Testis (tissue), 3 donors: Measurements from ENCODE around the gene ITPK1. TPM values are rescaled to one million over a fixed set of nuclear protein-coding genes. Genes with fewer than 3 reads are reported as not detected.

Experiments used
- DNase-seq: peaks from one replicate; pipeline ENCODE4 v3.0.0-alpha.2; 2019
- H3K27ac ChIP-seq, 2 donors: fragments of 200-600 bp; sonication (generic); one replicate each; pipeline ENCODE4 v1.5.1; 2019
- H3K27me3 ChIP-seq: fragments of 200-600 bp; sonication (generic); one replicate; pipeline ENCODE4 v1.5.1; 2019
- H3K36me3 ChIP-seq: fragments of 200-600 bp; sonication (generic); one replicate; pipeline ENCODE4 v1.5.1; 2017; ENCODE audit warnings: low read depth; ENCODE audit errors: missing control alignments
- H3K4me1 ChIP-seq: fragments of 200-600 bp; sonication (generic); one replicate; pipeline ENCODE4 v1.5.1; 2019
- H3K4me3 ChIP-seq, 2 donors: fragments of 200-600 bp; sonication (generic); one replicate each; pipeline ENCODE4 v1.5.1; 2017 to 2019
- H3K9me3 ChIP-seq: fragments of 200-600 bp; sonication (generic); one replicate; pipeline ENCODE4 v1.5.1; 2017
- POLR2A ChIP-seq: fragments of 450-650 bp; IDR thresholded peaks from one replicate; pipeline ENCODE4 v1.6.1; 2017; ENCODE audit warnings: antibody characterized with exemption, mild to moderate bottlenecking, moderate library complexity
- WGBS, 2 donors: methylation state at CpG; one replicate each; pipeline ENCODE4 v1.1.5; 2018; 5-methylcytosine and 5-hydroxymethylcytosine counted together
- intact Hi-C: fragments of 100-400 bp; cut with DNase I; formaldehyde crosslinking; loops from one replicate; pipeline ENCODE4 v1.15.1; 2023; ENCODE audit warnings: low total_unique reads
- polyA plus RNA-seq: library from polyadenylated mRNA; stranded (reverse); fragments of 350-450 nt; fragmentation: Illumina TruSeq; extraction: RNeasy Lipid Tissue Mini Kit (QIAGEN cat#74804); gene quantifications from one replicate; pipeline ENCODE4 v1.2.3, GENCODE V29; 2014; ENCODE audit warnings: low read depth, low replicate concordance; ENCODE audit not compliant: insufficient read depth
- total RNA-seq, 2 donors: library from RNA; depleted of rRNA; stranded (reverse); fragments of >200 nt; gene quantifications; one replicate each; pipeline ENCODE4 v1.2.3, GENCODE V29; 2016
- TF ChIP-seq, protein P1 (sequence below), 3 experiments: fragments of 450-650 bp in 2 of 3; fragments of 200-600 bp in 1 of 3; sonication (generic) in 1 of 3; IDR thresholded peaks; one replicate each; pipeline ENCODE4 v1.5.1; 2016 to 2019; ENCODE audit warnings: antibody characterized with exemption in 3 of 3, mild to moderate bottlenecking in 2 of 3, moderate library complexity in 1 of 3

Gene ITPK1
- total and polyA plus RNA-seq, 3 donors from 2014 or later, result 78.3 to 92.5 (median 90.6) TPM

DNA sequence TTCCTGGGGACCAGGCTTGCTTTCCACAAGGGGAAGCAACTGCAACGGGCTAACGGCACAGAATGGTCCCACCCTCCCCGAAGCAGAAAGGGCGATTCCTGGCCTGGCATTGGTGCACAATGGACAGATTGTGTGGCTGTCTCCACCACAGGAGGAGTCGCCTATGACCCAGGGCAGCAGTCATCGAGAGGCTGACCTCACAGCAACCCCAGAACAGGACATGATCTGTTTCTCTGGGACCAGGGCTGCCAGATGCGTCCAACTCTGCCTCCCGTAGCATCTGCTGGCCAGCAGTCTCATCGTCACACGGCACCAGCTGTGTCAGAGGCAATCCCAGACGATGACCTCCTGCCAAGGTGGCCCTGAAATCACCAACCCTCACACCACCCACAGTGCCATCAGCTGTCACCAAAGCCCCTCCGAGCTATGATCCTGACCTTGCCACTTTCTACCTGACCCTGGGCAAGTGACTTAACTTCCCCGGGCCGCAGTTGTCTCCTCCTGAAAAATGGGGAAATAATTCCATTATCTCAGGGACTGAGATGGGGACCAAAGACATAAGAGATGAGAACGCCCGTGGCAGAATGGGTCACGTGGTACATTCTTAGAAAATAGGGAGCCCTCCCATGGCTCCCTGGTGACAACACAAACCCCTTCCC is 106.1 kb downstream of the ITPK1 start:
- Histone ChIP-seq H3K36me3 (no peaks in the 10 kb centered on the region), H3K9me3 (no peaks in the 10 kb centered on the region), H3K4me3 (no peak overlapping the region), H3K4me1 (peaks cover 82% of the 10 kb centered on the region), H3K27ac (peak overlapping the region; percentile 36 to 41), H3K27me3 (no peaks in the 10 kb centered on the region)
- peak; percentile 79 for DNase-seq
- intact Hi-C loops, result no loop called here
- 58 to 78% methylated on average over 10 to 17 of the region's 17 CpGs for whole genome bisulfite sequencing, 2 donors
- TF ChIP-seq, protein P1, sequence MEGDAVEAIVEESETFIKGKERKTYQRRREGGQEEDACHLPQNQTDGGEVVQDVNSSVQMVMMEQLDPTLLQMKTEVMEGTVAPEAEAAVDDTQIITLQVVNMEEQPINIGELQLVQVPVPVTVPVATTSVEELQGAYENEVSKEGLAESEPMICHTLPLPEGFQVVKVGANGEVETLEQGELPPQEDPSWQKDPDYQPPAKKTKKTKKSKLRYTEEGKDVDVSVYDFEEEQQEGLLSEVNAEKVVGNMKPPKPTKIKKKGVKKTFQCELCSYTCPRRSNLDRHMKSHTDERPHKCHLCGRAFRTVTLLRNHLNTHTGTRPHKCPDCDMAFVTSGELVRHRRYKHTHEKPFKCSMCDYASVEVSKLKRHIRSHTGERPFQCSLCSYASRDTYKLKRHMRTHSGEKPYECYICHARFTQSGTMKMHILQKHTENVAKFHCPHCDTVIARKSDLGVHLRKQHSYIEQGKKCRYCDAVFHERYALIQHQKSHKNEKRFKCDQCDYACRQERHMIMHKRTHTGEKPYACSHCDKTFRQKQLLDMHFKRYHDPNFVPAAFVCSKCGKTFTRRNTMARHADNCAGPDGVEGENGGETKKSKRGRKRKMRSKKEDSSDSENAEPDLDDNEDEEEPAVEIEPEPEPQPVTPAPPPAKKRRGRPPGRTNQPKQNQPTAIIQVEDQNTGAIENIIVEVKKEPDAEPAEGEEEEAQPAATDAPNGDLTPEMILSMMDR (IDR thresholded peaks at IDR 0.05), result no peak
- no peak for TF ChIP-seq POLR2A

DNA sequence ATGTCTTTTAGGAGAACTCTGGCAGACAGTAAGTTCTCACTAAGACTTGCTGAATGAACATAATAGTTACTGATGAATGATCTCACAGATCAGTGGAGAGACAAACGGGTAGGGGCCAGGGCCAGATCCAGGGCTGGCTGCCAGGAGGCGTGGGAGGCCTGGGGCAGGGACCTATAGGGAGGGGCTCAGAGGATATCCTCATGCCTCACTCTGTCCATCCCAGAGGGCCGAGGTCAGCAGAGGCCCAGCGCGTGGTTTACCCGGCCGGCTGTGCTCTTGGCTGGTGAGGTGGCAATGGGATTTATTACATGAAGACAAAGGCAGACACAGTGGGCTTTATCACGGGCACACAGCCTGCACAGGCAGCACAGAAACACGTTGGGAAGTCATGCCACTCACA is 107.3 kb downstream of the ITPK1 start:
- no peaks in the 10 kb centered on the region for H3K36me3 ChIP-seq
- DNase-seq, result peak; percentile 80
- no peaks in the 10 kb centered on the region for H3K9me3 ChIP-seq
- intact Hi-C loops, result no loop called here
- no peaks in the 10 kb centered on the region for H3K27me3 ChIP-seq
- peak overlapping the region; percentile 14 to 53 for H3K27ac ChIP-seq
- WGBS, 2 donors, result 44 to 46% methylated on average over 5 to 9 of the region's 9 CpGs
- no peak overlapping the region for H3K4me3 ChIP-seq
- TF ChIP-seq, protein P1 (IDR thresholded peaks at IDR 0.05), result no peak
- no peak for TF ChIP-seq POLR2A
- peaks cover 72% of the 10 kb centered on the region for H3K4me1 ChIP-seq

DNA sequence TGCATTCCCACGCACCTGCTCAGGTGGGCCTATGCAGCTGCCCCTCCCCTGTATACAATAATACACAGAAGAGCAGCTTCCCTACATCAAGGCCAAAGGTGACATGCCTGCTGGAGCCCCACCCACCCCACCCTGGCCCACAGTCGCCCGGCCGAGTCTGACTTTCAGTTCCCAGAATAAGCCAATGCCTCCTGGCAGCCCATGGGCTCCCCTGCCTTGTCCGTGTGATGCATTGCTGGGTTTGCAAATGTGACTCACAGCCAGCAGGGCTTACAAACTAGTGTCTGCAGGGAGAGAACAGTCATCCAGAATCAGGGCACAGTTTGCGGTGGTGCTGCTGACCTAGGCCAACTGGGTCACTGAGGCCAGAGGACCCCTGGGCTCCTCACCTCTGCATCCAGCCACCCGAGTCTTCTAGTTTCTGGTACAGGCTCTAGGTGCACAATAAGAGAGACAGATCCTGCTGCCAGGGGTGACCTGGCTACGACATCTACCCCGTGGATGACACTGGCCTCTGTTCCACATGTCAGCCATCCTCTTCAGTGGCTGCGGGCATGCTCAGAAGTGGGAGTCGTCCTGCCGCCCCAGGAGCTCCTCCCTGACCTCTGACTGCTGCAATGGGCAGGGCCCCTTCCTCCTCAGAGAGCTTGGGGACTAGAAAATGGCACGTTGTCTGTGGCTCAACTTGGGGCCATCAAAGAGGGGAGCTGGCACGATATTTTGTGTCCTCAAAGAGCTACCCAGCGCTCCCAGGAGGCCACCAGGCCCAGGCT is 108.3 kb downstream of the ITPK1 start:
- DNase-seq, result no peak
- Histone ChIP-seq H3K36me3 (no peaks in the 10 kb centered on the region), H3K9me3 (no peaks in the 10 kb centered on the region), H3K4me1 (peaks cover 68% of the 10 kb centered on the region), H3K4me3 (no peak overlapping the region), H3K27ac (peak overlapping the region; percentile 14 to 53), H3K27me3 (no peaks in the 10 kb centered on the region)
- WGBS, 2 donors, result 54 to 74% methylated on average over 10 to 15 of the region's 15 CpGs
- intact Hi-C loops, result no loop called here
- no peak for TF ChIP-seq POLR2A
- TF ChIP-seq, protein P1 (IDR thresholded peaks at IDR 0.05), result no peak

- Histone ChIP-seq H3K36me3 (no peaks in the 10 kb centered on the region), H3K4me1 (peaks cover 60% of the 10 kb centered on the region), H3K4me3 (no peak overlapping the region), H3K27me3 (no peaks in the 10 kb centered on the region), H3K27ac (no peak overlapping the region), H3K9me3 (no peaks in the 10 kb centered on the region)
- TF ChIP-seq, protein P1 (IDR thresholded peaks at IDR 0.05), result no peak
- no peak for TF ChIP-seq POLR2A
- no peak for DNase-seq
- WGBS, 2 donors, result 64 to 74% methylated on average over 5 to 6 of the region's 6 CpGs
- intact Hi-C loops, result no loop called here
Measured at GRCh38 chr14:93006567-93007051, 109.1 kb downstream of the ITPK1 start.
